ENCODE results near the gene ISY1.
"Not testable (repeated sequence)": the region's sequence is repeated elsewhere in the genome, so short reads cannot be mapped to it uniquely, and the experiment has no call there.

The ISY1 gene

GRCh38 chr3:129101370-129102138 lies 59.3 kb downstream of the ISY1 start:
- intact Hi-C loops (cut with DNase I) = no loop called here
- peak in 1 of 10 donors; percentile 58 for DNase-seq

- DNase-seq = peak in 1 of 10 donors; percentile 1
- intact Hi-C loops (cut with DNase I) = no loop called here
These were observed 60.6 kb downstream of the ISY1 start for GRCh38 chr3:129100274-129100673.

- DNase-seq = peak in 1 of 10 donors; percentile 67
- intact Hi-C loops (cut with DNase I) = no loop called here
These were observed 65.6 kb downstream of the ISY1 start for GRCh38 chr3:129095285-129095684.

- intact Hi-C loops (cut with DNase I) = loop anchor here (10.0 kb wide), 1 partner anchor 114 kb away; no protein-coding TSS in a partner anchor
These were observed 72.6 kb downstream of the ISY1 start for GRCh38 chr3:129088312-129088711.

GRCh38 chr3:129087904-129088303 lies 73.0 kb downstream of the ISY1 start:
- intact Hi-C loops (cut with DNase I) = loop anchor here (10.0 kb wide), 1 partner anchor 113 kb away; no protein-coding TSS in a partner anchor
- DNase-seq = peak in 5 of 10 donors; percentile 23 to 87 (median 31)

More at GRCh38 chr3:129088312-129088711, 72.6 kb downstream of the ISY1 start:
- not testable (repeated sequence) for DNase-seq

GRCh38 chr3:129087138-129087702 lies 73.6 kb downstream of the ISY1 start:
- DNase-seq = peak in 1 of 10 donors; percentile 66
- intact Hi-C loops (cut with DNase I) = loop anchor here (10.0 kb wide), 1 partner anchor 112 kb away; no protein-coding TSS in a partner anchor

- intact Hi-C loops (cut with DNase I) = loop anchor here (10.0 kb wide), 1 partner anchor 111 kb away; no protein-coding TSS in a partner anchor
- peak in 1 of 10 donors; percentile 56 for DNase-seq
These were observed 75.0 kb downstream of the ISY1 start for GRCh38 chr3:129085818-129086217.

- intact Hi-C loops (cut with DNase I) = loop anchor here (10.0 kb wide), 1 partner anchor 110 kb away; no protein-coding TSS in a partner anchor
- peak in 2 of 10 donors; percentile 62 to 87 for DNase-seq
These were observed 75.6 kb downstream of the ISY1 start for GRCh38 chr3:129085165-129085715.

- peak in 1 of 10 donors; percentile 69 for DNase-seq
- intact Hi-C loops (cut with DNase I) = loop anchor here (10.0 kb wide), 1 partner anchor 110 kb away; no protein-coding TSS in a partner anchor
These were observed 76.4 kb downstream of the ISY1 start for GRCh38 chr3:129084501-129084900.

GRCh38 chr3:129082026-129082425 lies 78.8 kb downstream of the ISY1 start:
- DNase-seq = peak in 1 of 10 donors; percentile 69
- intact Hi-C loops (cut with DNase I) = loop anchor here (10.0 kb wide), 1 partner anchor 107 kb away; no protein-coding TSS in a partner anchor

- peak in 1 of 10 donors; percentile 16 for DNase-seq
- intact Hi-C loops (cut with DNase I) = loop anchor here (10.0 kb wide), 1 partner anchor 107 kb away; no protein-coding TSS in a partner anchor
These were observed 79.4 kb downstream of the ISY1 start for GRCh38 chr3:129081503-129081902.

GRCh38 chr3:129078510-129078909 lies 82.4 kb downstream of the ISY1 start:
- intact Hi-C loops (cut with DNase I) = no loop called here
- DNase-seq = no peak
